GOT3 (cell line): ENCODE results near the gene GAL3ST1.
"Not testable (repeated sequence)": the region's sequence is repeated elsewhere in the genome, so short reads cannot be mapped to it uniquely, and the experiment has no call there.

Source experiments
- DNase-seq: peaks from one replicate; lab custom pipeline; 2025; ENCODE audit warnings: mixed read lengths; lab: John Stamatoyannopoulos, UW

The GAL3ST1 gene

DNA sequence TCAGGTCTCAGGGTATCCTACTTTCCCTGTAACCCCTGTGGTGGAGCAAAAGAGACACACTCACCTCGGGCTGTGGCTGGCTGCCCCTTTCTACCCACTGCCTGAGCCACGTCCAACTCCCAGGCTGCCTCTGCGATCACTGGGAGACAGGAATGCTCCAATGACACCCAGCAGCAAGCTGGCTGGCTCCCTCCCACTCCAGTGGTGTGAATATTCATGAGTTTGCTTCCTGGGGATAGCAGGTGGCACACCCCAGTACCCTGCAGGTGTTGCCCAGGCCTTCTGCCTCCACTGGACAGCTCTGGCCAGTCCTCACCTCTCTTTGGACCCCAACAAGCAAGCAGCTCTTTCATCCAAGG, 9.7 kb downstream of the GAL3ST1 start:
- DNase-seq, result no peak

GRCh38 chr22:30564045-30564760, 10.3 kb downstream of the GAL3ST1 start:
- no peak for DNase-seq

DNA sequence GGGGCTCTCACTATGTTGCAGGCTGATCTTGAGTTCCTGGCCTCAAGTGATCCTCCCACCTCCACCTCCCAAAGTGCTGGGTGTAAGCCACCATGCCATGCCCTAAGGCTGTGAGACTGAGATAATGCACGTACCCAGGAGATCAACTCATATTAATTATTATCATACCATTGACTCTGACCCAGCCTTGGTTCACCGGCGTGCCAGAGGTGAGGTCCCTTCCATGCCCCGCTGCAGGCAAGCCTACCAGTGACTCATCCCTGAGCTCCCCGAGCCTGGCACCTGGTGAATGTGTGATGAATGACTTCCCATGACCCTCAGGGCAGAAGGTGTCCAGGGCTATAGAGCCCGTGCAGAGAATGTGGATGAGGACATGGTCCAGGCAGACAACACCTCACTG, 12.1 kb downstream of the GAL3ST1 start:
- no peak for DNase-seq

DNA sequence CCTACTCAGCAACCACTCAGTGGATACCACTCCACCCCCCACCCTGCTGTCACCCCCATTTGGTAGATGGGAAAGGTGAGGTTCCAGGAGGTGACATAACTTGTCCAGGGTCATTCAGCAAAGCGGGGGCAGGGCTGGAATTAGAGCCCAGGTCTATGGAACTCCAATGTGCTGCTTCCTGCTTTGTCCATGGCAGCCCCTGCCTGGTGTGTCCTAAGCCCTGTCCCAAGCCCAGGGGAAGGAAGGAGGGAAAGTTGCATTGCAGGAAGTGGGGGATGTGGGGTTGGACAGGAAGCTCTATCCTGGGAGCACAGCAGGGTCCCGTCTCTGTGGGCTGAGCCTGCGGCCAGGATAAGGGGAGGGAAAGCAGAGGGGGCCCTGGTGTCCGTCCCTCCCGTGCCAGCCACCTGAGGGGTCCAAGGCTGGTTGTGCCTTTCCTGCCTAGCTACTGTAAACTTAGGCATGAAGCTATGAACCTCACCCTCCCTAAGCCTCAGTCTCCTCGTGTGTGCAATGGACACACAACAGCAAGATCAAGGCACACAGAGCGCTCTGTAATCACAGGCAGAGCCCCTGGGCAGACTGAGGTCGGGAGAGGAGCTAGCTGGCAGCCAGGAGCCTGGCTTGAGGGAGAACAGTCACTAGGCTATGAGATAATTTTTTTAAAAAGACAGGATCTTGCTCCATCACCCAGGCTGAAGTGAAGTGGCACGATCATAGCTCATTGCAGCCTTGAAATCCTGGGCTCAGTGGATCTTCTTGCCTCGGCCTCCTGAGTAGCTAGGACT, 12.9 kb downstream of the GAL3ST1 start:
- DNase-seq, result no peak

GRCh38 chr22:30560643-30561202, 13.7 kb downstream of the GAL3ST1 start:
- not testable (repeated sequence) for DNase-seq

- no peak for DNase-seq
Measured at GRCh38 chr22:30559889-30560288, 14.6 kb downstream of the GAL3ST1 start.

DNA sequence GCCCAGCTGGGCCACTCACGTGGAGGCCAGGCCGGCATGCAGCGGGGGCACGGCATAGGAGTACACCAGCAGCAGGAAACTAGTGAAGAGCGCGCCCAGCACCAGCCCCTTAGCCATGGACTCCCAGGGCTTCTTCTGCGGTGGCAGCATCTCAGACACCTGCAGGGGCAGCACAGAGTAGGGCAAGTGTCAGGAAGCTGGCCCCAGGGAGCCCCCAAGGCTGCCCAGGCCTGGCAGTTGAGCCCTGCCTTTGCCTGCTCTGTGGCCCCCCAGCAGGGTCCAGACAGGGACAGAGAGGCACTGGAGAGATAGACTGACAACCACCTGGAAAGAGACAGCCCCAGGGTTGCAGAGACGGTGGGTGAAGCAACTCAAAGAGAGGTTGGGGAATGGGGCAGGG, 17.2 kb downstream of the GAL3ST1 start:
- no peak for DNase-seq

- DNase-seq, result no peak
Measured at GRCh38 chr22:30556388-30556787, 18.1 kb downstream of the GAL3ST1 start.

DNA sequence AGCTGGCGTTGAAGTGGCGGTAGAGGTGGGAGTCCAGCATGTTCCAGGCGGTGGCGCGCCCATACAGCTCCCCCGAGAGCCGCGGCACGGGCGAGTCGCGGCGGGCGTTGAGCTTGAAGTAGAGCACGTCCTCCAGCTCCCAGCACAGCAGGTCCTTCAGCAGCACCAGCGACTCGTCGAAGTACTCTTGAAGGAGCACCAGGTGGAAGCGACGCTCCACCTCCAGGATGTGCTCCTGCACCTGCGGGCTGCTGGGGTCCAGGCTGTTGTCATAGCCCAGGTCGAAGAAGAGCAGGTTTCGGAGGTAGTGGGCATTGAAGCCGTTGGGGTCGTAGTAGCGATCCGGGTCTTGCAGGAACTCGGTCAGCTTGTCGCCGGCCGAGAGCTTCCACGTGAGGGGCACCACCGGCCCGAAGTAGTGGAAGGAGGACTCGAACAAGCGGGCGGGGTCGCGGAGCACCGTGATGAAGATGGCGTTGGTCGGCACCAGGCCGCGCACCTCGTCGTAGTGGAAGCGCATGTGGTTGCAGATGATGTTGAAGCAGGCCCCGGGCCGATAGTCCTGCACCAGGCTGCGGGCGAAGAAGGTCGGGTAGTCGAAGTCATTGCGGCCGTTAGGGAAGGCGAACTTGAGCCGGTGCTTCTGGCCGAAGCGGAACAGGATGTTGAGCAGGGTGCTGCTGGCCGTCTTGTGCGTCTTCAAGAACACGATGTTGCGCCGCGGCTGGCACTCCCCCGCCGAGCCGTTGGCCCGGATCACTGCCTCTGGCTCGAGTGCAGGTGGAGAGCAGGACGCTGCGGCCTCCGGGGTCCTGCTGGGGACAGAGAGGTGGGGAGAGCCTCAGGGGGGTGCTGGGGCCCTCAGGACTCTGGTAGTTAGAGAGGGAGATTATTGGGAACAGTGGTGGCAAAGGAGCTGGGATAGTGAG, 18.9 kb downstream of the GAL3ST1 start:
- DNase-seq, result no peak

DNA sequence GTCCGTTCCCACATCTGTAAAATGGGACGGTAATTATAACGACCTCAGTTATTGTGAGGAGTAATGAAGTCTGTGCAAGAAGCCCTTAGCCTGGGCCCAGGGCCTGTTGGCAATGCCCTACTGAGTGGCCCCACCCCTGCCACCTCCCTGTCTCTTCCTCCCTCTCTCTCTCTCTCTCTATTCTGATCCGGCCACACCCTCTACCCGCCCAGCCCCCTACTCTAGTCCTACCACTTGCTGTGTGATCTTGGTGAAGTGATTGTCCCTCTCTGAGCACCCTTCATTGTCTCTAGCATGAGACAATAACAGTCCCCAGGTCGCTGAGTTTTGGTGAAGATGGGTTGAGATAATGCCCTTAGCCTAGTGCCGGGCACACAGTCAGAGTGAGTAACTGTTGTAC, 20.5 kb downstream of the GAL3ST1 start:
- DNase-seq, result no peak

GRCh38 chr22:30552719-30553118, 21.7 kb downstream of the GAL3ST1 start:
- no peak for DNase-seq

- not testable (repeated sequence) for DNase-seq
Measured at GRCh38 chr22:30551813-30552212, 22.7 kb downstream of the GAL3ST1 start.

- DNase-seq, result no peak
Measured at GRCh38 chr22:30547188-30547587, 27.3 kb downstream of the GAL3ST1 start.

DNA sequence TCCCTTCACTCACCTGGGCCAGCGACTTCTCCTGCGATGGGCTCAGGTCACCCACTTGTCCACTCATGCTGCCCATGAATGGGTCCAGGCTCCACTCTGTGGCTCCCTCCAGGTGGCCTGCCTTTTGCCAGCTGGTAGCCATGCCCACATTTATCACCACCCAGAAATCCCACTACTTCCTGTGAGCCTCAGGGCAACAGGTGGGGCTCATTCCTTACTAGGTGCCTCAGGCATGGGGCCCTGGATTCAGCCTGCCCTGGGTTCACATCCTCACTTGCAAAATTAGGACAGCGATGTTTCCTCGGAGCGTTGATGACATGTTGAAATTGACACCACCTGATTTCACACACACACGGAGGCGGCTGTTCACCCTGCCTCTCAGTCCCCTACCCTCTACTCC, 27.8 kb downstream of the GAL3ST1 start, which contains the start of gene SEC14L6:
TSS of gene SEC14L6 (minus strand) at position 126 of the 400 bp plus-strand sequence. CDS start at position 67, 59 bp downstream.
- no peak for DNase-seq

- no peak for DNase-seq
Measured at GRCh38 chr22:30542811-30543188, 31.7 kb downstream of the GAL3ST1 start.

DNA sequence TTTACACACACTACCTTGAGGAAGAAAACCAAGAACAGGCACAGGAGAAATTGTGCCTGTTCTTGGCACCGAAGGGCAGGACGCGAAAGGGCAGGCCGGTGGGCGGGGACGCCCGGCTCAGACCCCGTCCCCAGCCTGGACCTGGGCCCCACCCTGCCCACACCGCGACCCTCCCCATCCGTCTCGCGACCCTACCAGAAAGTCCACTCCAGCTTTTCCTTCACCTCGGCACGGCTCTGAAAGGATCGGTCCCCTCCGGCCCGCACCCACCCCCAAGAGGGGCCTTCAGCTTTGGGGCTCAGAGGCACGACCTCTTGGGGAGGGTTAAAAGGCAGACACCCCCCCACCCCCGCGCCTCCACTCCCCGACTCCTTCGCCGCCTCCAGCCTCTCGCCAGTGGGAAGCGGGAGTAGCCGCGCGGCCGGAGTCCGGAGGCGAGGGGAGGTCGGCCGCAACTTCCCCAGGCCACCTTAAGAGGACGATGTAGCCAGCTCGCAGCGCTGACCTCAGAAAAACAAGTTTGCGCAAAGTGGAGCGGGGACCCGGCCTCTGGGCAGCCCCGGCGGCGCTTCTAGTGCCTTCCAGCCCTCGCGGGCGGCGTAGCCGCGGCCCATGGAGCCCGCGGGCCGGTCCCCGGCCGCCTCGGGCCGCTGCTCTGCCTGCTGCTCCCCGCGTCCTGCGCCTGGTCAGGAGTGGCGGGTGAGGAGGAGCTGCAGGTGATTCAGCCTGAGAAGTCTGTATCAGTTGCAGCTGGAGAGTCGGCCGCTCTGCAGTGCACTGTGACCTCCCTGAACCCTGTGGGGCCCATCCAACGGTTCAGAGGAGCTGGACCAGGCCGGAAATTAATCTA, 32.3 kb downstream of the GAL3ST1 start:
- DNase-seq, result no peak

DNA sequence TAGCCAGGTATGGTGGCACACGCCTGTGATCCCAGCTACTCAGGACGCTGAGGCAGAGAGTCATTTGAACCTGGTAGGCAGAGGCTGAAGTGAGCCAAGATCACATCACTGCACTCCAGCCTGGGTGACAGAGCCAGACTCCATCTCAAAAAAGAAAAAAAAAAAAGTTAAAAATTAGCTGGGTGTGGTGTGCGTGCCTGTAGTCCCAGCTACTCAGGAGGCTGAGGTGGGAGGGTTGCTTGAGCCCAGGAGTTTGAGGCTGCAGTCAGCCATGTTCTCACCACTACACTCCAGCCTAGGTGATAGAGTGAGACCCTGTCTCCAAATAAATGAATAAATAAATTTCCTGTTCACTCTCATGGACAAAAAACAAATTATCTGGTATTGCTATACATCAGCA, 33.0 kb downstream of the GAL3ST1 start:
- not testable (repeated sequence) for DNase-seq

- DNase-seq, result no peak
Measured at GRCh38 chr22:30539368-30539767, 35.1 kb downstream of the GAL3ST1 start.

GRCh38 chr22:30538280-30538679, 36.2 kb downstream of the GAL3ST1 start:
- no peak for DNase-seq

GRCh38 chr22:30537083-30537731, 37.3 kb downstream of the GAL3ST1 start:
- no peak for DNase-seq

DNA sequence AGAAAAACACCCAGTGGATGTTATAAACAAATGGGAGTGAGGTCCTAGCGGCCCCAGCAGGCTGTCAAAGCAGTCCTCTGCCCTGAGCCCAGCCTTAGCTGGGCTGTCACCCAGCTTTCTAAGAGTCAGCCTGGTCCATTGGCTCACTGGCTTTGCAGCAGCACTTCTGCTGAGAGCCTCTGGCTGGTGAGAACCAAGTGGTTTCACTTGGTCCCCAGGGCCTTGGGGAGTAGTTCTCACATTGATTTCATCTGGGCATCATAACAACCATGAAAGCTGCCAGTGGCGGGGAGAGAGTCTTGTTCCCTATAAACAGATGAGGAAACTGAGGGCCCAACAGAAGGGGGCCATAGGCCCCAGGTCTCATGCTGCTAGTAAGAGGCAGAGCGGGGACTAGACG, 39.3 kb downstream of the GAL3ST1 start:
- DNase-seq, result no peak
